ENCODE results near the gene TSPAN5. TPM values are rescaled to one million over a fixed set of nuclear protein-coding genes. Genes with fewer than 3 reads are reported as not detected.
A peak's percentile ranks its signal among the peaks of the same experiment; 100 is the strongest.

The TSPAN5 gene
- total RNA-seq, 1 donor from 2014 or later: 35.4 TPM

- no peak for DNase-seq
Observed at GRCh38 chr4:98643755-98644154, 14.7 kb downstream of the TSPAN5 start.

GRCh38 chr4:98642991-98643426, 15.4 kb downstream of the TSPAN5 start:
- DNase-seq: no peak

DNA sequence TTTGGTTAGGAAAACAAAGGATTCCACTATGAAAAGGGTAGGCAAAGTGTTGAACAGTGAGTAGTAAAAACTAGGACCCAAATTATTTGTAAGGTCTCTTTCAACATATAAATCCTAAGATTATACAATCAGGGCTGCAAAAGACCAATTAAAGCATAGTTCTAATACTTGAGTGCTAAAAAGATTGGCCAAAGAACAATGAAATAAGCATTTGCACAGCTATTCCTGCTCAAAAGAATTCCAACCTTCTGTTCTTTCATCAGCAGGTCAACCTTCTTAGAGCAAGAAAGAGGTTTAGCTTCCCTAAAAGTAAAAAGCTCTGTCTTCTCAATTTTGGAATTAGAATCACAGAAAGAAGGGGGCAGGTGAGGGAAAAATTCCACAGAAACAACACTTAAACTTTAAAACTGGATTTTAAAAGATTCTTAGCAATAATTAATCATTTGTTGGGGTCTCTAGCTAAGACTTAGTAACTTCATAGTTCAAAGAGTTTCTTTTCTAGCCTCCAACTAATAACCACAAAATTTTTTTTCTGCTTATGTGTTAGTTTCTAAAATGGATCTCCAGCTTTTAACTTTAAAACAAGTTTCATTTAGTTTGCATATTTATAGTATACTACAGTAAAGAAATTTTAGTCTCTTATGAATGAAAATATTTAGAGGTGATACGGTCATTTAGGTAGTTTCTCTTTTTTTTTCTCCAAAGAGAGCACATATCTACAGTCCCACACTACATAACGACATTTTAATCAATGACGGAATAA, 16.3 kb downstream of the TSPAN5 start:
- no peak for DNase-seq

DNA sequence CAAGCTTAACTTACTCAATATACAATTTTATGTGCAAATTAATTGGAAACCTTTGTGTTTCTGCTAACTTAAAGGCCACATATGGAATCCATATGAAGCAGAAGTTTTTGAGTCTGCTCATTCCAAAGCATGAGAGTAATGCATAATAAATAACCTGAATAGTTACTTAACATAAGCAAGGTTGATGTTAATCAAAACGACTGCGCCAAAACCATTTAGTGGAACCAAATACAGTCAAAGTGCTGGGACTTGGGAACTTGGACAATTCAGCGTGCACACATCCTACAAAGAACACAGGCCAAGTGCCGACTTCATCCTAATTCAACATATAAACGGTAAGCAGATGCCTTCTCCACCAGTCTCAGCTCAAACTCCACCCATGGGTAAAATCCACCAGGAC, 17.0 kb downstream of the TSPAN5 start:
- DNase-seq: no peak

DNA sequence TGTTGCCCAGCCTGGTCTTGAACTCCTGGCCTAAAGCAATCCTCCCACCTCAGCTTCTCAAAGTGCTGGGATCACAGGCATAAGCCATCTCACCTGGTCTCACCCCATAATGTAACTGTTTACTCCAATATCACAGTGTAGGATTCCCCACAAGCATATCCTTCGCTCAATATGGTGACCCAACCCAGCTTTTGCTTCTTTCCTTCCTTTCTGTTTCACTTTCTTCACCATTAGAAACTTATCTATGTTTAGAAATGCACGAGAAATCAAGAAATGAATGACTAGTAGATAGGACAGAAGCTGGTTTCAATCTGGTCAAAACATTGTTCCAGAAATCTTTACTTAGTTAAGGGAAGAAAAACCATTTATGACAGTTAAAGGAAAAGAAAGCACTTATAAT, 18.9 kb downstream of the TSPAN5 start:
- no peak for DNase-seq

- DNase-seq: no peak
Observed at GRCh38 chr4:98639108-98639507, 19.3 kb downstream of the TSPAN5 start.

DNA sequence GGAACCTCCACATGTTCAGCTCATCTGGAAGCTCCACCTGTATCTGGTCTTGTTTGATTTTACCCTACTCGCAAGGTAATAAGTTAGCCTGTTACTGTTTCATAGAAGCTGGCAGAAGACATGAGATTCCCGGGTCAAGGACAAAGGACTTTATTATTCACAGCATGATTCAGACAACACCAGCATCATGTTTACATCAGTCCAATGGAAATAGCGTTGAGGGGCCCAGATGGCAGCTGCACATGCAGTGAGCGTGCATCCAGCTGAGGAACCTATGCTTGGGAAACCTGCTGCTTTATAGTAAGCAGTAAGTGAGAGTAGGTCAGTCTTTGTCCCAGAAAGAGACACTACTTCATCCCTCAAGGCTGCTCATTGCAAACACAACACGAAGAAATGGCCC, 19.8 kb downstream of the TSPAN5 start:
- no peak for DNase-seq

- DNase-seq: no peak
Observed at GRCh38 chr4:98634061-98634460, 24.4 kb downstream of the TSPAN5 start.

- DNase-seq: no peak
Observed at GRCh38 chr4:98633159-98633558, 25.3 kb downstream of the TSPAN5 start.

GRCh38 chr4:98632258-98632657, 26.2 kb downstream of the TSPAN5 start:
- DNase-seq: no peak

DNA sequence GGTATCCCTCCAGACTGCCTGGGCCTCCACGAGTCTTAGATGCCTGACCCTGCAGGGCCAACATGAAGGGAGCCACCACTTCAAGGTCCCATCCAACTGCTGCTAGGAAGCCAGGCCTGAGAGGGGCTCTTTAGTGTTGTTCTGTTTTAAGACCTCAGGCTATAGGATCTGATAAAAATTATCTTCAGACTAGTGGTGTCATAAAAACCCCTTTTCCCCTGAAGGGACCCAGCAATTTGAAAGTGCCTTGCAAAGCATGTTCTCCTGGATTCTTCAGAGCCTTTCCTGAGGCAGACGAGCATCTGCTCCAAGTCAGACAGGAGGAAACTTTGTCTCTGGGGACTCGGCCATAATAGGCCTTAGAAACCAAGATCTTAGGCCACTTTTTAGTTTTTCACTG, 26.9 kb downstream of the TSPAN5 start:
- DNase-seq: no peak

- DNase-seq: no peak
Observed at GRCh38 chr4:98630737-98631454, 27.5 kb downstream of the TSPAN5 start.

- DNase-seq: peak; percentile 59
Observed at GRCh38 chr4:98627531-98628257, 30.7 kb downstream of the TSPAN5 start.

GRCh38 chr4:98626350-98626749, 32.1 kb downstream of the TSPAN5 start:
- DNase-seq: no peak

DNA sequence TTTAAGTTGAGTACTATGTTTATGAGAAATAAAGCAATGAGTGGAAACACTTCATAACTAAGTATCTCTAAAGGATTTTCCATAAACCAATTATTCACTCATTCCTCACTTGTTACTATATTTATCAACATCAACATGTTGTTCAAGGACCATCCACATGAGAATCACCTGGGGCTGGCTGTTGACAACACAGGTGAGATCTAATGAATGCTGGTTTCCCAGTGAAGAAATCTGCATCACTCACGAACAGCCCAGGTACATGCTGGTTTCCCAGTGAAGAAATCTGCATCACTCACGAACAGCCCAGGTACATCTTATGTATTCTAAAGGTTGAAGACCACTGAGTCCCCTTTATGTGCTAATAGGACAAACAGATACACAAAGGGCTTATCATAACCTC, 32.5 kb downstream of the TSPAN5 start:
- DNase-seq: no peak

DNA sequence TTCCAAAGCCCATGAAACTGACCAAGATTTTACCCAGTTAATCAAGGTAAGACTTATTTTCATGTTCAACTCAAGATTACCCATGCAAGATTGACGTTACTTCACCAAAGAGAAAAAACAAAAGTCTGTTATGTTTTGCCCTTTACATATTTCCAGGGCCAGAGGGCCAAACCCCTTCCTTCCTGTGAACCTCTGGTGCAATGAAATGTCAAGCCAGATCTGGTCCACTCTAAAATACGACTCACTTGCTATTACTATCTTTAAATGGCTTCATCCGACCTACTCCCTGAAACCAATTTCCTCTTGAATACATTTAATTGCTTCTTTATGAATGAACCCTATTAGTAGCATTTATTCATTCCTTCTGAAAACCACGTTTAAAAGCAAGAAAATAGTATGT, 33.0 kb downstream of the TSPAN5 start:
- DNase-seq: no peak

GRCh38 chr4:98624642-98625041, 33.8 kb downstream of the TSPAN5 start:
- no peak for DNase-seq

DNA sequence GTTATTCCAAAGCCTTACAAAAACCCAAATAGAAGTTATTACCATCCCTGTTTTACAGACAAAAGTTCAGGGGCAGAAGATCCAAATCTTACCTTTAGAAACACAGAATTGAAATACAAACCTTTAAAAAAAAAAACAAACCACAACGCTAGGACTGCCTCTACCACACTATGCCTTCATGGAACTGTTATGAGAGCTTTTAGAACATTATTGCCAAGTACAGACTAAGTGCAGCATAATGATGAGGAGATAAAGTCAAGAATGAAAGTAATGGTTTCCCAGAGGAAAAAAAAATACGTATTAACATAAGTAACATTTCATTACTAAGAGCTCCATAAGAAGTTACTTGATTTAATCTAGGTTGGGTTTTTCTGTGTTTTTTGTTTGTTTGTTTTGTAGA, 34.3 kb downstream of the TSPAN5 start:
- DNase-seq: no peak

- DNase-seq: no peak
Observed at GRCh38 chr4:98623126-98623802, 35.1 kb downstream of the TSPAN5 start.

- DNase-seq: no peak
Observed at GRCh38 chr4:98620087-98620784, 38.2 kb downstream of the TSPAN5 start.

- no peak for DNase-seq
Observed at GRCh38 chr4:98619180-98619579, 39.2 kb downstream of the TSPAN5 start.

DNA sequence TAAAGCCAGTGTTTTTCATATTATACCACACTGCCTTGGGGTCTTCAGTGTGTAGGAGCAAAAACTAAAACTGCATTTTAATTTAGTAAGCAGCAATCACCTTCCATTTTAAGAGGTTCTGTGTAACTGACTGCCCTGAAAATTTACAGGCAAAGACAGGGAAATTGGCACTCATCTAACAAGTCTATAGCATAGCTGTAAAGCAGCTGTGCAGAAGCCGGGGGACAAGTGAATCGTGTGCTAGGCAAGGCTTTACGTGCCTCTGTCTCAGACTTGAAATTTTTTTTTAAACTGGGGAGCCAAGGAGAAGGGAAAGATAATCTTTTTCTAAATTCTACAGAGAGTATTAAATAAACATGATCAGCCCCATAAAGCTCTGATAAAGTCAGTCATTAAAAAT, 39.7 kb downstream of the TSPAN5 start:
- DNase-seq: peak; percentile 53
